Gastroesophageal sphincter (tissue), 4 donors: ENCODE data around the gene SLC35B3. TPM values are rescaled to one million over a fixed set of nuclear protein-coding genes. Genes with fewer than 3 reads are reported as not detected.
A peak's percentile ranks its signal among the peaks of the same experiment; 100 is the strongest.
"Not testable (repeated sequence)": the region's sequence is repeated elsewhere in the genome, so short reads cannot be mapped to it uniquely, and the experiment has no call there.

Source experiments
- ATAC-seq: fragments of 150-250 bp; one replicate; pipeline ENCODE4 v1.9.1; 2016; ENCODE audit warnings: mild to moderate bottlenecking, moderate library complexity
- H3K27ac ChIP-seq, 4 donors: fragments of 200-600 bp; sonication (generic) in 3 of 4; 1 replicate in 3 of 4; 2 replicates in 1 of 4; pipeline ENCODE4 v1.5.1; 2016 to 2019
- H3K27me3 ChIP-seq: fragments of 200-600 bp; sonication (generic); one replicate; pipeline ENCODE4 v1.5.1; 2019
- H3K36me3 ChIP-seq, 2 donors: fragments of 200-600 bp; sonication (generic); one replicate each; pipeline ENCODE4 v1.5.1; 2019; ENCODE audit warnings: control low read depth in 1 of 2
- H3K4me1 ChIP-seq, 3 donors: fragments of 200-600 bp; sonication (generic); 1 replicate in 2 of 3; 2 replicates in 1 of 3; pipeline ENCODE4 v1.5.1; 2016 to 2019; ENCODE audit warnings: control low read depth in 2 of 3
- H3K4me3 ChIP-seq, 2 donors: fragments of 200-600 bp; sonication (generic); one replicate each; pipeline ENCODE4 v1.5.1; 2019; ENCODE audit warnings: mild to moderate bottlenecking in 1 of 2, moderate library complexity in 1 of 2
- H3K9me3 ChIP-seq, 3 donors: fragments of 200-600 bp; sonication (generic); one replicate each; pipeline ENCODE4 v1.5.1; 2017 to 2019; ENCODE audit warnings: control low read depth in 2 of 3
- EP300 ChIP-seq: sonication (generic); formaldehyde crosslinking; IDR thresholded peaks from one replicate; pipeline ENCODE4 v1.6.1; 2017; ENCODE audit warnings: antibody characterized with exemption, mild to moderate bottlenecking
- POLR2A ChIP-seq, 2 donors: fragments of 450-650 bp; IDR thresholded peaks; one replicate each; pipeline ENCODE4 v1.6.1; 2017; ENCODE audit warnings: antibody characterized with exemption in 2 of 2, mild to moderate bottlenecking in 2 of 2, moderate library complexity in 1 of 2
- POLR2AphosphoS5 ChIP-seq: sonication (generic); formaldehyde crosslinking; IDR thresholded peaks from one replicate; pipeline ENCODE4 v1.6.1; 2017; ENCODE audit warnings: antibody characterized with exemption
- WGBS, 2 donors: methylation state at CpG; one replicate each; pipeline ENCODE4 v1.1.5; 2018; ENCODE audit warnings: low coverage in 1 of 2; 5-methylcytosine and 5-hydroxymethylcytosine counted together
- total RNA-seq, 4 donors: library from RNA; depleted of rRNA; stranded (reverse); fragments of >200 nt; gene quantifications; one replicate each; pipeline ENCODE4 v1.1.0, GENCODE V29; 2016
- TF ChIP-seq, protein P1 (sequence below), 4 experiments: fragments of 200-600 bp in 2 of 4; fragments of 450-650 bp in 2 of 4; sonication (generic) in 1 of 4; IDR thresholded peaks; one replicate each; pipeline ENCODE4 v1.5.1; 2017 to 2019; ENCODE audit warnings: antibody characterized with exemption in 4 of 4, mild to moderate bottlenecking in 2 of 4, moderate library complexity in 2 of 4

SLC35B3 gene
- total RNA-seq, 4 donors from 2014 or later, result 10.2 to 17.6 (median 13.7) TPM

DNA sequence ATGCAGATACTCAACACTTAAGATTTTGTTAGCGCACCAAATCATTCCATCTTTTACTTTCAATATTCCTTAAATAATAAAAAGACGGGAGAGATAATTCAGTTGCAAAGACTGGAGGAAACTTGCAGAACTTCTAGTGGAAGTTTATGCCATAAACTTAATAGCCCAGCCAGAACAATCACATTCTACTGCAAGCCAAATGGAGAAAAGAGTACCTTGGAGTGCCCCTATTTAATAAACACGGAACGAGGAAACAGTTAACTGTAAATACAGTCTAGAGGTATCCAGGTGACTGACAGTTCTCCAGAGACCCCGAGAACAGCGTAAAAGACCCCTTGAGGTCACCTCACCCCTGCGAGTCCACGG lies 635 bp downstream of the SLC35B3 start:
- no peak for ATAC-seq
- 2 to 5% methylated on average over 5 to 6 of the region's 8 CpGs for WGBS, 2 donors
- TF ChIP-seq, protein P1, sequence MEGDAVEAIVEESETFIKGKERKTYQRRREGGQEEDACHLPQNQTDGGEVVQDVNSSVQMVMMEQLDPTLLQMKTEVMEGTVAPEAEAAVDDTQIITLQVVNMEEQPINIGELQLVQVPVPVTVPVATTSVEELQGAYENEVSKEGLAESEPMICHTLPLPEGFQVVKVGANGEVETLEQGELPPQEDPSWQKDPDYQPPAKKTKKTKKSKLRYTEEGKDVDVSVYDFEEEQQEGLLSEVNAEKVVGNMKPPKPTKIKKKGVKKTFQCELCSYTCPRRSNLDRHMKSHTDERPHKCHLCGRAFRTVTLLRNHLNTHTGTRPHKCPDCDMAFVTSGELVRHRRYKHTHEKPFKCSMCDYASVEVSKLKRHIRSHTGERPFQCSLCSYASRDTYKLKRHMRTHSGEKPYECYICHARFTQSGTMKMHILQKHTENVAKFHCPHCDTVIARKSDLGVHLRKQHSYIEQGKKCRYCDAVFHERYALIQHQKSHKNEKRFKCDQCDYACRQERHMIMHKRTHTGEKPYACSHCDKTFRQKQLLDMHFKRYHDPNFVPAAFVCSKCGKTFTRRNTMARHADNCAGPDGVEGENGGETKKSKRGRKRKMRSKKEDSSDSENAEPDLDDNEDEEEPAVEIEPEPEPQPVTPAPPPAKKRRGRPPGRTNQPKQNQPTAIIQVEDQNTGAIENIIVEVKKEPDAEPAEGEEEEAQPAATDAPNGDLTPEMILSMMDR (IDR thresholded peaks at IDR 0.05), result no peak
- TF ChIP-seq POLR2AphosphoS5 (no peak), EP300 (no peak), POLR2A (IDR thresholded peaks at IDR 0.05) (no peak)

DNA sequence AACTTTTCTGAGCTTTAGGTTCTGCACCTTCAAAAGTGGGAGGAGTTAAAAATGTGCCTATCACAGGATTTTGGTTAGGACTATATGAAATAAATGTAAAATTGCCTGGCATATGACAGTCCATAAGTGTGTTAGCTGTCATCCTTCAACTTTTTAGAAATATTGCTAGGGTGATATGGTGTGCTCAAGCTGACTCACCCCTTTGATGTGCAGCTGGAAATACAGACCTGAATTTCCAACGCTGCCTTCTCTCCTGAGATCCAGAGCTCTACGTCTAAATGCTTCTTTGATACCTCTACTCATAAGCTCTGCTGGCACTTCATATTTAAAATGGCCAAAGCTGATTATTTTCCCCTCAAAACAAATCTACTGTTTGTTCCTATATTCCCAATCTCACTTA lies 2.7 kb downstream of the SLC35B3 start:
- no peaks in the 10 kb centered on the region for H3K9me3 ChIP-seq
- no peak overlapping the region for H3K27ac ChIP-seq
- no peak overlapping the region for H3K4me3 ChIP-seq
- peaks cover 0 to 37% (median 0%) of the 10 kb centered on the region in 3 donors for H3K4me1 ChIP-seq
- WGBS, 2 donors, result 79 to 94% methylated on average over 2 of the region's 2 CpGs
- H3K27me3 ChIP-seq, result no peaks in the 10 kb centered on the region
- no peak for ATAC-seq
- TF ChIP-seq EP300 (no peak), POLR2AphosphoS5 (no peak), POLR2A (IDR thresholded peaks at IDR 0.05) (no peak)
- TF ChIP-seq, protein P1 (IDR thresholded peaks at IDR 0.05), result no peak
- H3K36me3 ChIP-seq, result peaks cover 0 to 13% of the 10 kb centered on the region in 2 donors

More for the DNA sequence above, 635 bp downstream of the SLC35B3 start:
- peaks cover 0 to 37% (median 0%) of the 10 kb centered on the region in 3 donors for H3K4me1 ChIP-seq
- H3K4me3 ChIP-seq, result peak overlapping the region; percentile 80 to 92
- H3K9me3 ChIP-seq, result no peaks in the 10 kb centered on the region
- H3K36me3 ChIP-seq, result no peaks in the 10 kb centered on the region
- H3K27ac ChIP-seq, result peak overlapping the region; percentile 76 to 95 (median 88)
- H3K27me3 ChIP-seq, result no peaks in the 10 kb centered on the region

DNA sequence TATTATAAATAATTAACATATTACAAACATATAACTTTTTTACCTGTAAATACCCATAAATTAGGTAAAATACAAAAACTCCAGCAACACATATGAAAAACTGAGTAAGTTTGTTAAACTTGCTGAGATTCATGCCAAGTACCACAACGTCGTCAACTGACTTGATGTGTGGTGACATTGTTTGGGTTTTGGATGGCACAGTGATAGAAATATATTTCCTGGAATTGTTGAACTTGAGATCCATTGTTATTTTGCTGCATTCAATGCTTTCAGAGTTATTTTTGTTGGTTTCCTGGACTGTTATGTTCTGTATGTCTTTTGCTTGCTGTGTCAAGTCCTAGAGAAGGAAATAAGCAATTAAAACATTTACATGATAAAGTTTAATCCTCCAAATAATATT lies 5.5 kb downstream of the SLC35B3 start:
- Histone ChIP-seq H3K9me3 (no peaks in the 10 kb centered on the region), H3K4me3 (no peak overlapping the region), H3K36me3 (peaks cover 0 to 39% of the 10 kb centered on the region in 2 donors), H3K27me3 (no peaks in the 10 kb centered on the region), H3K4me1 (peaks cover 0 to 28% (median 0%) of the 10 kb centered on the region in 3 donors), H3K27ac (no peak overlapping the region)
- ATAC-seq, result no peak
- WGBS, 2 donors, result 68 to 83% methylated on average over 2 of the region's 2 CpGs
- TF ChIP-seq EP300, result no peak
- TF ChIP-seq POLR2A (IDR thresholded peaks at IDR 0.05), result no peak
- TF ChIP-seq, protein P1 (IDR thresholded peaks at IDR 0.05), result no peak
- TF ChIP-seq POLR2AphosphoS5, result no peak

DNA sequence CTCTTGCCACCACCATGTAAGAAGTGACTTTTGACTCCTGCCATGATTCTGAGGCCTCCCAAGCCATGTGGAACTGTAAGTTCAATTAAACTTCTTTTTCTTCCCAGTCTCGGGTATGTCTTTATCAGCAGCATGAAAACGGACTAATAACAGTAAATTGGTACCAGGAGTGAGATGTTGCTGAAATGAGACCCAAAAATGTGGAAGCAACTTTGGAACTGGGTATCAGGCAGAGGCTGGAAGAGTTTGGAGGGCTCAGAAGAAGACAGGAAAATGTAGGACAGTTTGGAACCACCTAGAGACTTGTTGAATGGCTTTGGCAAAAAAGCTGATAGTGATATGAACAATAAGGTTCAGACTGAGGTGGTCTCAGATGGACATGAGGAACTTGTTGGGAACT lies 8.8 kb downstream of the SLC35B3 start:
- H3K36me3 ChIP-seq, result peaks cover 0 to 59% of the 10 kb centered on the region in 2 donors
- 94% methylated on average over 2 of the region's 2 CpGs; no CpG with 5 or more reads in 1 of the 2 donors for WGBS, 2 donors

DNA sequence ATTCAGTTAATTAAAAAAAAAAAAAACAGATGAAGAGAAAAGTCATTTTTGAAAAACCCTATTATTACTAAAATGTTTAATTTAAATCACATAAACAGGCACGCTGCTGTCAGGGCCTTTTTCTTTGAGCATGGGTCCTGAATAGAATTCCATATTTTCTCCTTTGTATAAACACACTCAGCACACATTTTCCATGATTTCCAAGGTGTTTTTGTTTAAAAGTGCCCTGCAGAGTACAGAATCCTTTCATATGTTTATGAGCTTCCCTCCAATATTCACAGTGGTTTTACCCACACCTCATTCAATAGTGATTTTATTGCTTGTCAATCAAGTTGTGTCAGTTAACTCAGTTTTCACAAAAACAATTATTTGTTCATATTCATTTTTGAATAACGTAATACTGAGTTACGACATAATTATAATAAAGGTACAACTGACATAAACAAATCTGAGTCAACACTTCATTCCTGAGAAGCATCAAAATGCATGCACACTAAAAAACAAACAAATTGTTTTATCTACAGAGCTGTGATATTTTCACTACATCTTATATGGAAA lies 15.2 kb downstream of the SLC35B3 start:
- Histone ChIP-seq H3K9me3 (no peaks in the 10 kb centered on the region), H3K4me3 (no peak overlapping the region)
- TF ChIP-seq, protein P1 (IDR thresholded peaks at IDR 0.05), result no peak
- TF ChIP-seq POLR2AphosphoS5 (no peak), EP300 (no peak), POLR2A (IDR thresholded peaks at IDR 0.05) (no peak)

More for the DNA sequence above, 8.8 kb downstream of the SLC35B3 start:
- not testable (repeated sequence) for H3K9me3 ChIP-seq, H3K27ac ChIP-seq, ATAC-seq, H3K4me3 ChIP-seq, H3K4me1 ChIP-seq, H3K27me3 ChIP-seq

More for the DNA sequence above, 15.2 kb downstream of the SLC35B3 start:
- Histone ChIP-seq H3K36me3 (peaks cover 8 to 69% of the 10 kb centered on the region in 2 donors), H3K27me3 (no peaks in the 10 kb centered on the region), H3K4me1 (no peaks in the 10 kb centered on the region), H3K27ac (no peak overlapping the region)
- WGBS, 2 donors, result 84% methylated on average over 3 of the region's 3 CpGs
- no peak for ATAC-seq
